ENCODE data around the gene CYB561A3. TPM values are rescaled to one million over a fixed set of nuclear protein-coding genes. Genes with fewer than 3 reads are reported as not detected.

The CYB561A3 gene
- total and polyA plus RNA-seq, 4 donors, result 19.1 to 47.4 (median 28.3) TPM

DNA sequence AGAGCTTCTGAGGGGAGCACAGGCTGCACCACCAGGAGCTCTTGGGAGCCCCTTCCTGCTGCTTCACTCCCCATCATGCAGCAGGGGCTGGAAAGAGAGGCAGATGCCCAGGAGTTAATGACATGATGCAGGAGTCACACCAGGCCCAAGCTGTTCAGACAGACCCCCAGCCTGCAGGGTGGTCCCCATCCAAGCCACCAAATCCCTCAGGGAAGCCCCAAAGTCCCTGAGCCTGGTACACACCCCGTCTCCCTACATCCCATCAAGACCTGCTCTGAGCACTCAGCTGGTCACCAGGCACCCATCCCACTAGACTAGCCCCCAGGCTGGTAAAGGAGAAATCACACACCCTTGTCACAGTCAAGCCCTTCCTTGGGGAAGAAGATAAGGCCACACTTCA lies 11.3 kb downstream of the CYB561A3 start:
- no peak overlapping the region for H3K4me3 ChIP-seq (ENCODE audit: low read length in 2 of 2)
- H3K9me3 ChIP-seq (ENCODE audit: control insufficient read depth, low read length), result no peaks in the 10 kb centered on the region
- no peaks in the 10 kb centered on the region for H3K4me1 ChIP-seq (ENCODE audit: control insufficient read depth in 1 of 2, insufficient read depth in 2 of 2, low read length in 2 of 2)
- intact Hi-C loops (cut with DNase I), result no loop called here
- peaks cover 0 to 15% of the 10 kb centered on the region in 2 donors for H3K36me3 ChIP-seq (ENCODE audit: control insufficient read depth in 1 of 2, insufficient read depth in 2 of 2, low read length in 1 of 2)
- 76 to 97% methylated on average over 1 of the region's 1 CpG for WGBS, 2 donors
- no peak for ATAC-seq (ENCODE audit: low FRiP score)
- DNase-seq, result peak in 1 of 2 donors; percentile 45
- no peak overlapping the region for H3K27ac ChIP-seq (ENCODE audit: low read depth in 1 of 2, low read length in 2 of 2)
- no peaks in the 10 kb centered on the region for H3K27me3 ChIP-seq (ENCODE audit: control insufficient read depth in 1 of 2, insufficient read depth in 2 of 2, low read length in 1 of 2)

DNA sequence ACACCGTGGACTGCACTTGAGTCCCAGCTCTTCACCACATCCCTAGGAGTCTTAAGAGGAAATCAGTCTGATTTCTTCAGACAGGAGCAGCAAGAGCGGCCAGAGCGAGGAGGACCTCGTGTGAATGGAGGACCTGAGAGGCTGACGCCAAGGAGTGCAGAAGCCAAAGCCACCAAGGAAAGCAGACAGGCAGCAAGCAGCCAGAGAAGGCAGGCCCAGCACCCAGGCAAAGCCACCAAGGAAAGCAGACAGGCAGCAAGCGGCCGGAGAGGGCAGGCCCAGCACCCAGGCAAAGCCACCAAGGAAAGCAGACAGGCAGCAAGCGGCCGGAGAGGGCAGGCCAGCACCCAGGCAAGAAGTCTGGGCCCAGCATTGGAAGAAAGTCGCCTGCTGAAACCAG lies 11.8 kb downstream of the CYB561A3 start:
- no peaks in the 10 kb centered on the region for H3K27me3 ChIP-seq (ENCODE audit: control insufficient read depth in 1 of 2, insufficient read depth in 2 of 2, low read length in 1 of 2)
- H3K4me1 ChIP-seq (ENCODE audit: control insufficient read depth in 1 of 2, insufficient read depth in 2 of 2, low read length in 2 of 2), result no peaks in the 10 kb centered on the region
- H3K9me3 ChIP-seq (ENCODE audit: control insufficient read depth, low read length), result no peaks in the 10 kb centered on the region
- 92 to 93% methylated on average over 10 of the region's 10 CpGs for WGBS, 2 donors
- DNase-seq (no peak), ATAC-seq (ENCODE audit: low FRiP score) (no peak)
- no peak overlapping the region for H3K27ac ChIP-seq (ENCODE audit: low read depth in 1 of 2, low read length in 2 of 2)
- H3K4me3 ChIP-seq (ENCODE audit: low read length in 2 of 2), result no peak overlapping the region
- peaks cover 0 to 15% of the 10 kb centered on the region in 2 donors for H3K36me3 ChIP-seq (ENCODE audit: control insufficient read depth in 1 of 2, insufficient read depth in 2 of 2, low read length in 1 of 2)
- intact Hi-C loops (cut with DNase I), result no loop called here

DNA sequence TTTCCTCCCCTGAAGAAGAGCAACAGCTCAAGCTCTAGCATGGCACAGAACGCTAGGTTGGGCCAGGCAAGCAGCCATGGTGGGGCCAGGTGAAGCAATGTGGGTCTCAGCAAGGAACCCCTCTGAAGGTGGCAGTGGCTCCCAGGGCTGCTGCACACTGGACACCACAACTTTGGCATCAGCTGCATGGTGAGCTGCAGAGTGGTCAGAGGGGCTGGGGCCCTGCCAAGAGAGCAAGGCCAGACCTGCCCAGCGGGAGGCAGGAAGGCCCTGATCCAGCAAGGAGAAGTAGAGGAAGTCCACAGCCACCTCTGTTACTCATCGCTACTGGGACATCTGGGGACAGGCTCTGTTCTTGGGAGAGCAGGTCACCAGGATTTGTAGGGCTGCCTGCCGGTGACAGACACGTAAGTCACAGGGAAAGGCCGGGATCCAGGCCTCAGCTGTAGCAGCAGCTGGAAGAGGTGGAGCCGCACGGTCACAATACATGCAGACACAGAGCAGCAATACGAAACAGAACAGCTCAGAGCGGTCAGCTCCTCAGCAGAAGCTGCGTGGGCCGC lies 12.4 kb downstream of the CYB561A3 start:
- H3K36me3 ChIP-seq (ENCODE audit: control insufficient read depth in 1 of 2, insufficient read depth in 2 of 2, low read length in 1 of 2), result peaks cover 0 to 15% of the 10 kb centered on the region in 2 donors
- peak in 1 of 2 donors; percentile 55 for DNase-seq
- H3K4me1 ChIP-seq (ENCODE audit: control insufficient read depth in 1 of 2, insufficient read depth in 2 of 2, low read length in 2 of 2), result no peaks in the 10 kb centered on the region

DNA sequence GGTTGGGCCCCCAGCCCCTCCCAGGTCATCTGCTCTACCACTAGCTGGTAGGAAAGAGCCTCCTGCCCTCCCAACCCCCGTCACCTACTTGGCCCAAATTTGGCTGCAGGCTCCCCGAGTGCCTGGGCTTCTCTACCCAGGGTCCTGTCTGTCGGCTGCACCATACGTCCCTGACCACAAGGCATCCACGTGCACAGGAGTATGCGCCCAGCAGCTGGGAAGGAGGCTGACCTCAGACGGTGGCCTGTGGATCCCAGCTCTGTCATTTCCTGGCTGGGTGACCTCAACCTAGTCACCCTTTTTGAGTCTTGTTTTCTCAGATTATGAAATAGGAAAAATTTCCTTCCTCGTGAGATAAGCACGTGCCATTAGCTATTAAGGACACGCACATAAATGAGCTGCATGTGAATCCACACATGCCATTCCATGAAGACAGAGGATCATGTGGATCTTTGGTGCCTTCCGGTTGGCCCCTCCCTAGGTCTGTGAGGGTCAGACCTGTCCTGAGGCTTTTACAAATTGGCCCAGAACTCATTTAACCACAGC lies 13.7 kb downstream of the CYB561A3 start:
- peak; percentile 61 for ATAC-seq (ENCODE audit: low FRiP score)
- H3K4me3 ChIP-seq (ENCODE audit: low read length in 2 of 2), result no peak overlapping the region
- H3K4me1 ChIP-seq (ENCODE audit: control insufficient read depth in 1 of 2, insufficient read depth in 2 of 2, low read length in 2 of 2), result no peaks in the 10 kb centered on the region
- H3K27me3 ChIP-seq (ENCODE audit: control insufficient read depth in 1 of 2, insufficient read depth in 2 of 2, low read length in 1 of 2), result no peaks in the 10 kb centered on the region
- DNase-seq, result peak in 1 of 2 donors; percentile 74
- intact Hi-C loops (cut with DNase I), result no loop called here
- 69 to 73% methylated on average over 11 of the region's 11 CpGs for WGBS, 2 donors
- H3K36me3 ChIP-seq (ENCODE audit: control insufficient read depth in 1 of 2, insufficient read depth in 2 of 2, low read length in 1 of 2), result peaks cover 0 to 15% of the 10 kb centered on the region in 2 donors
- no peak overlapping the region for H3K27ac ChIP-seq (ENCODE audit: low read depth in 1 of 2, low read length in 2 of 2)
- no peaks in the 10 kb centered on the region for H3K9me3 ChIP-seq (ENCODE audit: control insufficient read depth, low read length)

More for the DNA sequence above, 12.4 kb downstream of the CYB561A3 start:
- ATAC-seq (ENCODE audit: low FRiP score), result no peak
- Histone ChIP-seq H3K4me3 (ENCODE audit: low read length in 2 of 2) (no peak overlapping the region), H3K27ac (ENCODE audit: low read depth in 1 of 2, low read length in 2 of 2) (no peak overlapping the region), H3K27me3 (ENCODE audit: control insufficient read depth in 1 of 2, insufficient read depth in 2 of 2, low read length in 1 of 2) (no peaks in the 10 kb centered on the region), H3K9me3 (ENCODE audit: control insufficient read depth, low read length) (no peaks in the 10 kb centered on the region)
- 85 to 87% methylated on average over 12 of the region's 12 CpGs for WGBS, 2 donors
- intact Hi-C loops (cut with DNase I), result no loop called here

DNA sequence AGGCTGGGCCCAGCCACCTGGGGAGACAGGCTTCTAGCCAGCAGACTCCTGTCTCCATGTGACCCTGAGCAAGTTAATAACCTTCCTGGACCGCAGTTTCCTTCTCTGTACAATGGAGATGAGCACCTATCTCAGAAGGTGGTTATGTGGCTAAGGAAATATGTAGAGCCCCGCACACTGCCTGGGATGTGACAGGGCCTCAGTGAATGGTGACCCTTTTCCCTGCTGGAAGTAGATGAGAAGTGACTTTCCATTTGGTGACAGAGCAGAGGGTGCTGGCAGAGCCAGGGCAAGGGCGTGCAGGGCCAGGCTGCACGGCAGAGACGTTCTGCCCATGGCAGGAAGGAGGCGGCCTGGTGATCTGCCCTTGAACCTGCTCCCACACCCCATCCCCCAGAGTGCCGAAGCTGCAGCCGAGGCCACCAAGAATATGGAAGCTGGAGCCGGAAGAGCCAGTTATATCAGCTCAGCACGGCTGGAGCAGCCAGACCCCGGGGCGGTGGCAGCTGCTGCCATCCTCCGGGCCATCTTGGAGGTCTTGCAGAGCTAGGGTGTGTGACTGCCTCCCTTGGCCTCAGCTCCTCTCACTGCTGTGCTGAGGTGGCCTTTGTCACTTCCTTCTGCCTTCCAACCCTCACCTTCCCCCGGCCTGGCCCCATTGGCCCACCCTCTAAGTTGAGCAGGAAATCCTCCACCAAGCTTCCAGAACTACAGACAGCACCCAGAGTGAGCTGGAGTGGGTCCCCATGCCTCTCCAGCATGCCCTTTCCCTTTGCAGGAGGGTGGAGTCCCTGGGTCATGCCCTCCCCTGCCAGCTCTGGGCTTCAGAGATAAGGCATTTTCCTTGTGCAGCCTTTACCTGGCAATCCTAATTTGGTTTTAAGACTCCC lies 15.5 kb downstream of the CYB561A3 start:
- 81 to 91% methylated on average over 13 to 14 of the region's 14 CpGs for WGBS, 2 donors

DNA sequence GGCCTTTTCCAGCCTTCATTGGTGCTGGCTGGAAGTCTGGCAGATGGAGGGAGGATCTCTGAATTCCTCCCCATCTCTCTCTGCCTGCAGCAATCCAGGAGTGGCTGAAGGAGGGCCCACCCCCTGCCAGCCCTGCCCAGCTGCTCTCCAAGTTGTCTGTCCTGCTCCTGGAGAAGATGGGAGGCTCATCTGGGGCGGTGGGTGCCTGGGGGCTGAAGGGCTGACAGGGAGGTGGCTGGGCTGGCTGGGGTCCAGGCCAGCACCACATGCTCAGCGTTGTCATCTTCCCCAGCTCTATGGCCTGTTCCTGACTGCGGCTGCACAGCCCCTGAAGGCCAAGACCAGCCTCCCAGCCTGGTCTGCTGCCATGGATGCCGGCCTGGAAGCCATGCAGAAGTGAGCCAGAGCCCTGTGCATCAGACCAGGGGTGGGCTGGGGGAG lies 16.5 kb downstream of the CYB561A3 start:
- intact Hi-C loops (cut with DNase I), result no loop called here
- no peak overlapping the region for H3K4me3 ChIP-seq (ENCODE audit: low read length in 2 of 2)
- H3K4me1 ChIP-seq (ENCODE audit: control insufficient read depth in 1 of 2, insufficient read depth in 2 of 2, low read length in 2 of 2), result no peaks in the 10 kb centered on the region
- DNase-seq (peak in 1 of 2 donors; percentile 62), ATAC-seq (ENCODE audit: low FRiP score) (peak; percentile 28)
- H3K36me3 ChIP-seq (ENCODE audit: control insufficient read depth in 1 of 2, insufficient read depth in 2 of 2, low read length in 1 of 2), result peaks cover 0 to 10% of the 10 kb centered on the region in 2 donors
- no peaks in the 10 kb centered on the region for H3K9me3 ChIP-seq (ENCODE audit: control insufficient read depth, low read length)
- H3K27me3 ChIP-seq (ENCODE audit: control insufficient read depth in 1 of 2, insufficient read depth in 2 of 2, low read length in 1 of 2), result no peaks in the 10 kb centered on the region
- no peak overlapping the region for H3K27ac ChIP-seq (ENCODE audit: low read depth in 1 of 2, low read length in 2 of 2)
- 61 to 64% methylated on average over 4 of the region's 4 CpGs for WGBS, 2 donors

More for the DNA sequence above, 15.5 kb downstream of the CYB561A3 start:
- intact Hi-C loops (cut with DNase I), result no loop called here
- ATAC-seq (ENCODE audit: low FRiP score) (no peak), DNase-seq (peak in 1 of 2 donors; percentile 70)
- H3K9me3 ChIP-seq (ENCODE audit: control insufficient read depth, low read length), result no peaks in the 10 kb centered on the region
- no peak overlapping the region for H3K4me3 ChIP-seq (ENCODE audit: low read length in 2 of 2)
- H3K4me1 ChIP-seq (ENCODE audit: control insufficient read depth in 1 of 2, insufficient read depth in 2 of 2, low read length in 2 of 2), result no peaks in the 10 kb centered on the region
- no peaks in the 10 kb centered on the region for H3K27me3 ChIP-seq (ENCODE audit: control insufficient read depth in 1 of 2, insufficient read depth in 2 of 2, low read length in 1 of 2)
- no peak overlapping the region for H3K27ac ChIP-seq (ENCODE audit: low read depth in 1 of 2, low read length in 2 of 2)
- H3K36me3 ChIP-seq (ENCODE audit: control insufficient read depth in 1 of 2, insufficient read depth in 2 of 2, low read length in 1 of 2), result peaks cover 0 to 10% of the 10 kb centered on the region in 2 donors

DNA sequence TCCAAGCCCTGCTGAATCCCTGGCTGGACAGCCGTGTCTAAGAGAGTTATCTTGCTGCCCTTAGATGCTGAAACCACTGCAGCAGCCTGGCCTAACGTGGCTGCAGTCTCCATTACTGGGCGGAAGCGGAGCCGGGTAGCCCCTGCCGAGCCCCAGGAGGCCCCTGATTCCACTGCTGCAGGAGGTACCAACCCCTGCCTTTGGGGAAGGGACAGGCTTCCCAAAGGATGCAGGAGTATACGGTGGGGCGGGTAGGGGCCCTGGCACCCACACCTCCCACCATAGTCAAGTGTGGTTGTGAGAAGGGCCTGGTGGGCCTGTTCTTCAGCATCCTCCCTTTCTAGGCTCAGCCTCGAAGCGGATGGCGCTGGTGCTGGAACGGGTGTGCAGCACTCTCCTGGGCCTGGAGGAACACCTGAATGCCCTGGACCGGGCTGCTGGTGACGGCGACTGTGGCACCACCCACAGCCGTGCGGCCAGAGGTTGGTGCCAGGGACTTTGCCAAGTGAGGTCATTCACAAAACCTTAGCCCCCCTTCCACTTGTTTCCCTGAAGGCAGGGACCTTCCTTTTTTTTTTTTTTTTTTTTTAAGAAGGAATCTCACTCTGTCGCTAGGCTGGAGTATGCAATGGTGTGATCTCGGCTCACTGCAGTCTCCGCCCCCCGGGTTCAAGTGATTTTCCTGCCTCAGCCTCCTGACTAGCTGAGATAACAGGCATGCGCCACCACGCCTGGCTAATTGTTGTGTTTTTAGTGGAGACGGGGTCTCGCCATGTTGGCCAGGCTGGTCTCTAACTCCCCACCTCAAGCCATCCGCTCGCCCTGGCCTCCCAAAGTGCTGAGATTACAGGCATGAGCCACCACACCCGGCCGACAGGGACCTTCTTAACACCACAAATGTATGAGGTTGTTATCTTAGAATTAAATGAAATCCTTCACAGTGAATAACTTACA lies 17.6 kb downstream of the CYB561A3 start:
- no peak for ATAC-seq (ENCODE audit: low FRiP score)
- H3K36me3 ChIP-seq (ENCODE audit: control insufficient read depth in 1 of 2, insufficient read depth in 2 of 2, low read length in 1 of 2), result peaks cover 0 to 4% of the 10 kb centered on the region in 2 donors
- intact Hi-C loops (cut with DNase I), result no loop called here
- no peaks in the 10 kb centered on the region for H3K9me3 ChIP-seq (ENCODE audit: control insufficient read depth, low read length)
- no peak overlapping the region for H3K4me3 ChIP-seq (ENCODE audit: low read length in 2 of 2)
- peak in 1 of 2 donors; percentile 63 for DNase-seq
- no peaks in the 10 kb centered on the region for H3K27me3 ChIP-seq (ENCODE audit: control insufficient read depth in 1 of 2, insufficient read depth in 2 of 2, low read length in 1 of 2)
- no peak overlapping the region for H3K27ac ChIP-seq (ENCODE audit: low read depth in 1 of 2, low read length in 2 of 2)
- H3K4me1 ChIP-seq (ENCODE audit: control insufficient read depth in 1 of 2, insufficient read depth in 2 of 2, low read length in 2 of 2), result no peaks in the 10 kb centered on the region
- WGBS, 2 donors, result 87 to 88% methylated on average over 29 of the region's 29 CpGs

DNA sequence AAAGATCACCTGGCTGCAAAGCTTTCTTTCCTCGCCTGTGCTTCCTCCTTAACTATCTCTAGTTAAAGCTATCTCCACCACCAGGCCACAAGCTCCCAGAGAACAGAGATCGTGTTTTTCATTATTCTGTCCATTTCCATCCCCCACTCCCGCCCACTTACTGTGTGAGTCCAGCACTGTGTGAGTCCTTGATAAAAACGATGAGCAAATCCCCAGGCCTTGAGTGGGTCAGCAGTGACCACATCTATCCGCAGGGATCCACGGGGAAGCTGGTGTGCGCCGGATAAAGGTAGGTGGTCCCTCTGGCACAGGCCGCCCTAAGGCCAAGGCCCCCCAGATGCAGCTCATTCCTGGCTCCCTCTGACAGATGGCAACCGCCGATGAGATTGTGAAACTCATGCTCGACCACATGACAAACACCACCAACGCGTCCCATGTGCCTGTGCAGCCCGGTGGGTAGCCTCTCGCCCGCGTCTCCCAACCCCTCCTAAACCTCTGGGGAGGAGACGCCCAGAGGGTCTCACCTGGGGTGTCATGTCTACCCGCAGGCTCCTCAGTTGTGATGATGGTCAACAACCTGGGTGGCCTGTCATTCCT lies 19.4 kb downstream of the CYB561A3 start:
- intact Hi-C loops (cut with DNase I), result no loop called here
- H3K4me1 ChIP-seq (ENCODE audit: control insufficient read depth in 1 of 2, insufficient read depth in 2 of 2, low read length in 2 of 2), result no peaks in the 10 kb centered on the region
- no peaks in the 10 kb centered on the region for H3K27me3 ChIP-seq (ENCODE audit: control insufficient read depth in 1 of 2, insufficient read depth in 2 of 2, low read length in 1 of 2)
- no peak for ATAC-seq (ENCODE audit: low FRiP score)
- no peaks in the 10 kb centered on the region for H3K9me3 ChIP-seq (ENCODE audit: control insufficient read depth, low read length)
- H3K36me3 ChIP-seq (ENCODE audit: control insufficient read depth in 1 of 2, insufficient read depth in 2 of 2, low read length in 1 of 2), result no peaks in the 10 kb centered on the region
- no peak overlapping the region for H3K4me3 ChIP-seq (ENCODE audit: low read length in 2 of 2)
- DNase-seq, result peak in 1 of 2 donors; percentile 70
- H3K27ac ChIP-seq (ENCODE audit: low read depth in 1 of 2, low read length in 2 of 2), result no peak overlapping the region
- 91 to 95% methylated on average over 20 of the region's 20 CpGs for WGBS, 2 donors
